Peyer's patch (tissue), 4 donors: ENCODE results near the gene SLX9. TPM values are rescaled to one million over a fixed set of nuclear protein-coding genes. Genes with fewer than 3 reads are reported as not detected.

Source experiments
- DNase-seq, 3 donors: peaks; one replicate each; pipeline ENCODE4 v3.0.0-alpha.2; 2017 to 2019
- H3K27ac ChIP-seq, 4 donors: fragments of 200-600 bp; sonication (generic); one replicate each; pipeline ENCODE4 v1.5.1; 2016 to 2019
- H3K27me3 ChIP-seq, 2 donors: fragments of 200-600 bp; sonication (generic); one replicate each; pipeline ENCODE4 v1.5.1; 2019
- H3K36me3 ChIP-seq, 3 donors: fragments of 200-600 bp; sonication (generic); one replicate each; pipeline ENCODE4 v1.5.1; 2016 to 2019
- H3K4me1 ChIP-seq, 4 donors: fragments of 200-600 bp; sonication (generic); one replicate each; pipeline ENCODE4 v1.5.1; 2016 to 2019
- H3K4me3 ChIP-seq, 4 donors: fragments of 200-600 bp; sonication (generic); 1 replicate in 3 of 4; 2 replicates in 1 of 4; pipeline ENCODE4 v1.5.1; 2016 to 2019; ENCODE audit warnings: mild to moderate bottlenecking in 1 of 4
- H3K9me3 ChIP-seq, 4 donors: fragments of 200-600 bp; sonication (generic); one replicate each; pipeline ENCODE4 v1.5.1; 2016 to 2019; ENCODE audit warnings: mild to moderate bottlenecking in 1 of 4
- POLR2A ChIP-seq, 2 donors: fragments of 450-650 bp; IDR thresholded peaks; one replicate each; pipeline ENCODE4 v1.5.1; 2017; ENCODE audit warnings: antibody characterized with exemption in 2 of 2, mild to moderate bottlenecking in 2 of 2, moderate library complexity in 2 of 2
- total RNA-seq, 4 donors: library from RNA; depleted of rRNA; stranded (reverse); fragments of >200 nt; gene quantifications; one replicate each; pipeline ENCODE4 v1.1.0, GENCODE V29; 2016
- TF ChIP-seq, protein P1 (sequence below), 6 experiments: fragments of 450-650 bp in 4 of 6; fragments of 200-600 bp in 2 of 6; sonication (generic) in 1 of 6; IDR thresholded peaks; one replicate each; pipeline ENCODE4 v1.5.1; 2017 to 2019; ENCODE audit warnings: antibody characterized with exemption in 6 of 6, mild to moderate bottlenecking in 3 of 6, moderate library complexity in 1 of 6

SLX9 gene
- total RNA-seq, 4 donors from 2014 or later = 7.8 to 10.5 (median 10.0) TPM; not detected in 1

DNA sequence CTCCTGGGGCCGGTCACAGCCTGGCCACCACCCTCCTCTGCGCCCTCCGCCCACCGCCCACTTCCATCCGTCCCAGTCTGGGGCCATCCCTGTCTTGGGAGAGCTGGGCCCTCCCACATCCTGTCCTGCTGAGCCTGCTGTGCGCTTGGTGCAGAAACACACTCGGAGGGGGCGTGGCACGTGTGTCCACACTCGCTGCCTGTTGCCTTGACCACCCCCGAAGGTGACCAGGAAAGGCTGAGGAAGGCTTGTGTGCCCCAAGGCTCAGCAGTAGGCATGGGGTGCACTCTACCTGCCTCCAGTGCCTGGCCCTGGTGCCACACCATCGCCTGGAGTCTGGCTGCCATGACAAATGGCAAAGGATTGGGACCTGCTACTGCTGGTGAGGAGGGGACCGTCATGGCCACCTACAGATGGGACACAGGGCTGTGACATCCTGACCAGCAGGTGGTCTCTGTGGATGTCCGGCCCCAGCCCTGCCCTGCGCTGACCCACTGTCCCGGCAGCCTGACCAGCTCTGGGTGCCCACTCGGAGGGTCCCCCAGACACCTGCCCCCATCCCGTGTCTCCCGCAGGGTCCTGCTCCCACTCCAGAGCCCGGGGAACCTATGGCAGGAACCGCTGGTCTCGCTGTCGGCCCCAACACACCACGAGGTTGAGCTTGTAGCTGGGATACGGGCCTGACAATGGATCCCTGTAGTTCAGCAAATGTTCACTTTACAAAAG is 43.1 kb upstream of the SLX9 start:
- Histone ChIP-seq H3K27me3 (no peaks in the 10 kb centered on the region), H3K4me3 (no peak overlapping the region), H3K36me3 (no peaks in the 10 kb centered on the region), H3K4me1 (peaks cover 0 to 17% (median 2%) of the 10 kb centered on the region in 4 donors), H3K9me3 (no peaks in the 10 kb centered on the region), H3K27ac (peak overlapping the region in 2 of 4 donors; percentile 50 to 75)
- no peak for DNase-seq
- TF ChIP-seq POLR2A (IDR thresholded peaks at IDR 0.05) = no peak
- TF ChIP-seq, protein P1, sequence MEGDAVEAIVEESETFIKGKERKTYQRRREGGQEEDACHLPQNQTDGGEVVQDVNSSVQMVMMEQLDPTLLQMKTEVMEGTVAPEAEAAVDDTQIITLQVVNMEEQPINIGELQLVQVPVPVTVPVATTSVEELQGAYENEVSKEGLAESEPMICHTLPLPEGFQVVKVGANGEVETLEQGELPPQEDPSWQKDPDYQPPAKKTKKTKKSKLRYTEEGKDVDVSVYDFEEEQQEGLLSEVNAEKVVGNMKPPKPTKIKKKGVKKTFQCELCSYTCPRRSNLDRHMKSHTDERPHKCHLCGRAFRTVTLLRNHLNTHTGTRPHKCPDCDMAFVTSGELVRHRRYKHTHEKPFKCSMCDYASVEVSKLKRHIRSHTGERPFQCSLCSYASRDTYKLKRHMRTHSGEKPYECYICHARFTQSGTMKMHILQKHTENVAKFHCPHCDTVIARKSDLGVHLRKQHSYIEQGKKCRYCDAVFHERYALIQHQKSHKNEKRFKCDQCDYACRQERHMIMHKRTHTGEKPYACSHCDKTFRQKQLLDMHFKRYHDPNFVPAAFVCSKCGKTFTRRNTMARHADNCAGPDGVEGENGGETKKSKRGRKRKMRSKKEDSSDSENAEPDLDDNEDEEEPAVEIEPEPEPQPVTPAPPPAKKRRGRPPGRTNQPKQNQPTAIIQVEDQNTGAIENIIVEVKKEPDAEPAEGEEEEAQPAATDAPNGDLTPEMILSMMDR (IDR thresholded peaks at IDR 0.05) = no peak

DNA sequence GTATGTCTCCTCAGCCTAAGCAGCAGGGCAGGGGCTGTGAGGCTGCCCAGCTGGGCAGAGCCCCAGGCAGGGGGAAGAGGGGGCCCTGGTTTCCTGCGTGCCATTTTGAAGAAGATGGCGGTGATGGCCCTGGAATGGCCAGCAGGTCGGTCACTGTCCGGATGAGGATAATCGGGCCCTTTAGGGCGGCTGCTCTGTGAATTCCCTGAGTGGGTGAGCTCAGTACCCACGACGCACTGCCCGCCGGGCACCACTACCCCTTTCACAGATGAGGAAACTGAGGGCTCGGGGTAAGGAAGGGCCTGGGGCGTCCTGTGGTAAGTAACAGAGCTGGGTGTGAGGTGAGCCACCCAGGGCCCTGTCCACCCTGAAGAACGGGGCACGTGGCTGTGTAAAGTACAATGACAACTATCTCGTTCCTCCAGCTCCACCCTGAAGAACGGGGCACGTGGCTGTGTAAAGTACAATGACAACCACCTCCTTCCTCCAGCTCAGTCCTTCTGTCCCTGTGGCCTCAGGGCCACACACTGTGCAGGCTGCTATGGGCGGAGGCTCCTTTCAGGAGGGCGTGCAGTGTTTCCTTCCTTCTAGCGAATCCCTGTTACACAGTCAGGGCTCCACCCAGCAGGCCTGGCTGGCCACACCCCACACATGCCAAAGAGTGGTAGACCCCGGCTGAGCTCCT is 42.4 kb upstream of the SLX9 start:
- Histone ChIP-seq H3K4me1 (peaks cover 0 to 17% (median 2%) of the 10 kb centered on the region in 4 donors), H3K36me3 (peaks cover 0 to 3% (median 0%) of the 10 kb centered on the region in 3 donors), H3K4me3 (no peak overlapping the region), H3K9me3 (no peaks in the 10 kb centered on the region), H3K27me3 (no peaks in the 10 kb centered on the region), H3K27ac (peak overlapping the region in 2 of 4 donors; percentile 50 to 75)
- peak in 2 of 3 donors; percentile 84 to 92 for DNase-seq
- peak; percentile 47 to 62 for TF ChIP-seq POLR2A (IDR thresholded peaks at IDR 0.05)
- TF ChIP-seq, protein P1 (IDR thresholded peaks at IDR 0.05) = no peak

DNA sequence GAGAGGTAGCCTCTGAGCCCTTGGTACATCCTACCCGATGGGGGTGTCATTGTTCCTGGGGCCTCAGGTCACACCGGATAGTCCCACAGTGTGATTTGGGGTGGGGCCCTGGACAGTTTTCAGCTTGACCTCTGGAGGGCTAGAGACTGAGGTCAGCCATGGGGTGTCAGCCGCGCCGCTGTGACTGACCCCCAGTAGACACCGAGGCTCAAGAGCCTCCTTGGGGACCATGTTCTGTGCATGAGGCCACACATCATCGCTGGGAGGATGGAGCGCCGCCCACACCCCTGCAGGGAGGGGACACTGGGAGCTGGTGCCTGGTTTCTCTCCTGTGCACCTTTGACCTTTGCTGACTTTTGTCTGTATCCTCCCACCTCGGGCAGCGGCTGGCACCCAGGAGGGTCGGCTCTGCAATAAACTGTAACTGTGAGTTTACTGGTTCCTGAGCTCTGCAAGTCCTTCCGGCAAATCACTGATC is 41.8 kb upstream of the SLX9 start:
- Histone ChIP-seq H3K4me1 (peaks cover 0 to 17% (median 2%) of the 10 kb centered on the region in 4 donors), H3K27me3 (no peaks in the 10 kb centered on the region), H3K9me3 (no peaks in the 10 kb centered on the region), H3K4me3 (no peak overlapping the region), H3K36me3 (peaks cover 0 to 4% (median 0%) of the 10 kb centered on the region in 3 donors), H3K27ac (peak overlapping the region in 2 of 4 donors; percentile 50 to 75)
- TF ChIP-seq, protein P1 (IDR thresholded peaks at IDR 0.05) = no peak
- no peak for TF ChIP-seq POLR2A (IDR thresholded peaks at IDR 0.05)
- no peak for DNase-seq

DNA sequence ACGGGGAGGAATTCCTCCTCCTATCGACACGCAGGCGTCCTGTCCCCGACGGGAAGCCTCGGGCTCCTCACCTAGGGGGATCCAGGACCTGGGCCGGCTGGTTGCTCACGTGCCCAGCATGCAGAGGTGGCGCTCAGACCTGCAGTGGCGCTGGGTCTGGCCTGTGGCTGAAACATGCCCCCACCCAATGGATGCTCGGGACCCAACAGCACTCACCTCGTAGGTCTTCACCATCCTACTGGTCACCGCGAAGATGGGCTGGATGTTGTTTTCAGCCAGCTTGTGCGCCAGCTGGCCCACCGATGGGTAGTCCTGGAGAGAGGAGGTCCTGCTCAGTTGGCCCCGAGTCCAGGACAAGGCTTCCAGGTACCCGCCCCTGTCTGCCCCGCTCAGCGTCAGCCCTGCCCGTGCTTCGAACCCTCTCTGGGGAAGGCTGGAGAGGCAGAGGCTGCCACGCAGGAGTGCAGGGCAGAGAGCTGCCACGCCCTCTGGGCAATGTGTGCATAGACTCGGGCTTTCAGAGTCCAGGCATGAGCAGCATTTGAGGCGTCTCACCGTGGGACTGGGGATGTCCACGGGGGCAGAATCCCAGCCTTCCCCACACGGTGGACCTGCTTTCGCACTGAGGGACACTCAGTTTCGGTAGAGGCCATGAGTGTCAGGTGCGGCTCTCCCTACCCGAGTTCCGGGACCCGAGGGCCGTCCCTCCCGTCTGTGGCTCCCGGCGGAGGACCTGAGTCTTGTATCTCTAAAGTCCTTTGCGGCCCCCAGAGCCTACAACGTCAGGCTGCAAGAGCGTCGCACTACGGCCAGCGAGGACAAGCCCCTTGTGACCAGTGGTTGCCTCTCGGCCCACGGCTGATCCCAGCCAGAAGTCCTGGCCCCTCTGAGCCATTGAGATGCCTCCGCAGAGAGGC is 40.7 kb upstream of the SLX9 start:
- Histone ChIP-seq H3K27me3 (no peaks in the 10 kb centered on the region), H3K27ac (no peak overlapping the region), H3K4me3 (no peak overlapping the region), H3K4me1 (peaks cover 0 to 17% (median 2%) of the 10 kb centered on the region in 4 donors), H3K36me3 (peaks cover 0 to 4% (median 0%) of the 10 kb centered on the region in 3 donors), H3K9me3 (no peaks in the 10 kb centered on the region)
- TF ChIP-seq, protein P1 (IDR thresholded peaks at IDR 0.05) = no peak
- no peak for TF ChIP-seq POLR2A (IDR thresholded peaks at IDR 0.05)
- DNase-seq = no peak
